ES-I3 (cell line): ENCODE results near the gene LPO.

Experiments used
- H3K36me3 ChIP-seq: 2 replicates; pipeline ENCODE4 v1.6.1; 2013; ENCODE audit warnings: mild to moderate bottlenecking, low read length, control low read depth, moderate library complexity; ENCODE audit not compliant: insufficient read depth
- H3K4me1 ChIP-seq: 2 replicates; pipeline ENCODE4 v1.6.1; 2013; ENCODE audit warnings: mild to moderate bottlenecking, control low read depth, low read length; ENCODE audit not compliant: insufficient read depth
- H3K9ac ChIP-seq: 2 replicates; pipeline ENCODE4 v1.6.1; 2013; ENCODE audit warnings: low read depth, mild to moderate bottlenecking, low read length, moderate library complexity
- H3K9me3 ChIP-seq: 2 replicates; pipeline ENCODE4 v1.6.1; 2013; ENCODE audit warnings: mild to moderate bottlenecking, low read length, moderate library complexity; ENCODE audit not compliant: control insufficient read depth, insufficient read depth

The LPO gene

DNA sequence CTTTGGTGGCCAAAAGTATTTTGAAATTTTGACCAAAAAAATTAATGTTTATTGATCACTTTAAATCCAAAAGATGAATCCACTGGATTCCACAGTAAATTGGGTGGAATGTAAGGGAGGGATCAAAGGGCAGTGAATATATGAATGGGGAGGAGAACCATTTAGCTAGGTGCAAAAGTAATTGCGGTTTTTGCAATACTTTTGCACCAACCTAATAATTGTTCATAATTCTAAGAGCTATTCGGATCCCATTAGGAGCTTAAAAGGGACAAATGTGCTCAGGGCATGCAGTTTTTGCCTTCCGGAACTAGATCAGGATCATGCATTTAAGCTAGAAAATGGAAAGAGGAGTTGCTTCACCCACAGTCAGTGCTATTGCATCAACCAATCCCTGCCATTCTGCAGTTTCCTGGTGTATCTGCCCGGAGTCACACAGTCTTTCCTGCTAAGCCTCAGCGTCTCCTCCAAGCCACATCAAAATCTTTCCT, at the start of gene LPO:
TSS of gene LPO (plus strand) at position 438 of the 488 bp plus-strand sequence. CDS start 4,396 bp downstream, outside the sequence.
- Histone ChIP-seq H3K36me3 (no peaks in the 10 kb centered on the region), H3K9me3 (no peaks in the 10 kb centered on the region), H3K9ac (no peak within 1 kb of the TSS), H3K4me1 (0 out of 2 replicates have a peak, but pooled peaks cover 4% of the 10 kb centered on the region)

- Histone ChIP-seq H3K36me3 (no peaks in the 10 kb centered on the region), H3K4me1 (peaks cover 3% of the 10 kb centered on the region; the same call in 1 of the 2 replicates), H3K9me3 (no peaks in the 10 kb centered on the region), H3K9ac (no peak overlapping the region)
Measured at GRCh38 chr17:58189436-58190146, 48.8 kb upstream of the LPO start.

DNA sequence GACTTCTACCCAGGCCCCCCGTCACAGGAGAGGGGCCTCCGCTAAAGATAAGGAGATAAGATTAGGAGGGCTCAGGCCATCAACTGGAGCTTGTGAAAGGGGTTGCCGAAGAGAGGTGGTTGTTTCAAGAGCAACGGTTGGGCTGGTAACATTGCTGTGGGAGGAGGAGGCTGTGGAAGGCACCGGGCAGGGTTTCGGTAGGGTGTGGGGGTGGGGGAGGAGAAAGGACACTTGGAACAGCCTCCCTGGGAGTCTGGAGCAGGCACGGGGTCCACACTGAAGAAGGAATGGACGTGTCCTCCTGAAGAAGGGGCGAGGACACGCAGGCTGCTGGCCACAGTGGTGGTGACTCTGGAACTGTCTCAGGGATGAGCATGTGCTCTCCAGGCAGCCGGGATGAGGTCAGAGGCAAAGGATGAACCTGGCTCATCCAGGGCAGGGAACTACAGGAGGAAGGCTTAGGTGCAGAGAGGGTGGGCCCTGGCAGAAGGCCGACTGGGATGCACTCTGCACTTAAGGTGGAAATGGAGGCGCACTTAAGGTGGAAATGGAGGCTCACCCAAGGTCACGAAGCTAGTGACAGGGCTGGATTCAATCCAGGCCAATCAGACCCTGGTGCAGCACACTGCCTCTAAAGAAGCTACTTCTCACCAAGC, 47.0 kb upstream of the LPO start:
- Histone ChIP-seq H3K36me3 (no peaks in the 10 kb centered on the region), H3K9me3 (no peaks in the 10 kb centered on the region), H3K9ac (no peak overlapping the region), H3K4me1 (no peaks in the 10 kb centered on the region)

- Histone ChIP-seq H3K36me3 (no peaks in the 10 kb centered on the region), H3K9ac (no peak within 1 kb of the TSS), H3K4me1 (no peaks in the 10 kb centered on the region), H3K9me3 (no peaks in the 10 kb centered on the region)
Measured at GRCh38 chr17:58192612-58193011, 45.8 kb upstream of the LPO start, which contains the start of gene EPX. Gene EPX (plus strand): TSS chr17:58192726. CDS start chr17:58192847, 121 bp downstream.

DNA sequence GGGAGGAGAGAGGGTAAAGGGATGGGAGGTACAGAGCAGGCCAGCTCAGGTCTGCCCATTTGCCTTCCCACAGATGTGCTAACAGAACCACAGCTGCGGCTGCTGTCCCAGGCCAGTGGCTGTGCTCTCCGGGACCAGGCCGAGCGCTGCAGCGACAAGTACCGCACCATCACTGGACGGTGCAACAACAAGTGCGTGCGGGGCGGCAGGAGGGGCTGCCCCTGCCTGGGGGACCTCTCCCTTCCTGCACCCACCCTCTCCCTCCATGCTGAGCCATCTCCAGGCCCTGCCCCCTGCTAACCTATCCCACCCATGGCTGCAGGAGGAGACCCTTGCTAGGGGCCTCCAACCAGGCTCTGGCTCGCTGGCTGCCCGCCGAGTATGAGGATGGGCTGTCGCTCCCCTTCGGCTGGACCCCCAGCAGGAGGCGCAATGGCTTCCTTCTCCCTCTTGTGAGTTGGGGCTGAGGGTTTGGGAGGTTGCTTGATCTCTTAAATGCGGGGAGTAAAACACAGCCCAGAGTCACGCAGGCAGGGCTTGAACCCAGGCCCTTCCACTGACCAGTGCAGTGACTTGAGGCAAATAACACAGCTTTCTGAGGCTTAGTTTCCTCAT, 44.6 kb upstream of the LPO start:
- Histone ChIP-seq H3K4me1 (no peaks in the 10 kb centered on the region), H3K36me3 (no peaks in the 10 kb centered on the region), H3K9me3 (no peaks in the 10 kb centered on the region), H3K9ac (no peak overlapping the region)

- Histone ChIP-seq H3K4me1 (no peaks in the 10 kb centered on the region), H3K9ac (no peak overlapping the region), H3K36me3 (no peaks in the 10 kb centered on the region), H3K9me3 (no peaks in the 10 kb centered on the region)
Measured at GRCh38 chr17:58195518-58196123, 42.8 kb upstream of the LPO start.

DNA sequence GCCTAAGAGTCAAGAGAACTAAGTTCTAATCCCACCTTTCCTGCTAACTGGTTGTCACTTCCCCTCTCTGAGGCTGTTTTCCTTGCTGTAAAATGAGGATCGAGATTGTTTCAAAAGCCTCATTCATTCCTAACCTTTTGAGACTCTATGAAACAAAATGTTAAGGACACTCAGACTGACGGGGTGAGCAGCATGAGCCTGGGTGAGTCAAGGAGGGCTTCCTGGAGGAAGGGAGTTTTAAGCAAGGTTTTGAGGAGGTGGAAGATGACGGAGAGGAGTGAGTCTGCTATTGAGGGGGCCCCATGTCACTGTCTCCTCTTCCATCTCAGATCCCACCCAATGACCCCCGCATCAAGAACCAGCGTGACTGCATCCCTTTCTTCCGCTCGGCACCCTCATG, 41.8 kb upstream of the LPO start:
- no peaks in the 10 kb centered on the region for H3K36me3 ChIP-seq
- H3K4me1 ChIP-seq, result no peaks in the 10 kb centered on the region
- H3K9me3 ChIP-seq, result no peaks in the 10 kb centered on the region

DNA sequence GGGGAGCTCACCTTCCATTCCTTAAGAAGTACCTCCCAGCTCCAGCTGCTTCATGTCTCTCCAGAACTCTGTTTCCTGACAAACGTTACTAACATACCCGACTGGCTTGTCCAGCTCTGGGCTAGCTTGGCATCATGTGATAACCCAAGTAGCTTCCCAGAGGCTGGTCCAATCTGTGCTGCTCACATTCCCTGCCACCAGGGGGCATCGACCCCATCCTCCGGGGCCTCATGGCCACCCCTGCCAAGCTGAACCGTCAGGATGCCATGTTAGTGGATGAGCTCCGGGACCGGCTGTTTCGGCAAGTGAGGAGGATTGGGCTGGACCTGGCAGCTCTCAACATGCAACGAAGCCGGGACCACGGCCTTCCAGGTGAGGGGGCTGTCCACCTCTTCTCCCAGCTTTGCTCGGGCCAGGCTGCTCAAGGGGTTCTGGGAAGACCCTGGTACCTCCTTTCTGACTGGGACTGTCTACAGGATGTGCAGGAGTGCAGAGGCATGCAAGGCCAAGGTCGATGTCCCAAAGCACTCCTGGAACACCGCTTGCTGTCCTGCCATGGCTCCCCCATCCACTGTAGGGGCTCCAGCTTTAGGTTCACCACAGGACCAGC, 38.3 kb upstream of the LPO start:
- Histone ChIP-seq H3K4me1 (no peaks in the 10 kb centered on the region), H3K9me3 (no peaks in the 10 kb centered on the region), H3K9ac (no peak overlapping the region; the same call in 1 of the 2 replicates), H3K36me3 (no peaks in the 10 kb centered on the region)

More for the DNA sequence above, 41.8 kb upstream of the LPO start:
- H3K9ac ChIP-seq, result no peak overlapping the region

DNA sequence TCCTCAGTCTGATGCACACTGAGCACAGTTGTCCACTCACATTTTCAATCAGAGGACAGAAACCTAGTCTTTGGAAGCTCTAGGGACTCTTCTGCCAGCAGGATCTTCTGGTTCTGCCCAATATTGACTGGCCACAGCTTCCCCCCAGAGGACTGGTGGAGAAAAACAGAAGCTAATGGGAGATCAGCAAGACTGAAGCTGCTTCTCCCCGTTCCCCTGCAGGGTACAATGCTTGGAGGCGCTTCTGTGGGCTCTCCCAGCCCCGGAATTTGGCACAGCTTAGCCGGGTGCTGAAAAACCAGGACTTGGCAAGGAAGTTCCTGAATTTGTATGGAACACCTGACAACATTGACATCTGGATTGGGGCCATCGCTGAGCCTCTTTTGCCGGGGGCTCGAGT, 35.5 kb upstream of the LPO start:
- Histone ChIP-seq H3K9ac (no peak overlapping the region), H3K4me1 (no peaks in the 10 kb centered on the region)

GRCh38 chr17:58204796-58205195, 33.6 kb upstream of the LPO start:
- Histone ChIP-seq H3K9me3 (no peaks in the 10 kb centered on the region), H3K9ac (no peak overlapping the region), H3K36me3 (peaks cover 4% of the 10 kb centered on the region; the same call in 1 of the 2 replicates)

More for the DNA sequence above, 35.5 kb upstream of the LPO start:
- no peaks in the 10 kb centered on the region for H3K9me3 ChIP-seq
- H3K36me3 ChIP-seq, result no peaks in the 10 kb centered on the region

DNA sequence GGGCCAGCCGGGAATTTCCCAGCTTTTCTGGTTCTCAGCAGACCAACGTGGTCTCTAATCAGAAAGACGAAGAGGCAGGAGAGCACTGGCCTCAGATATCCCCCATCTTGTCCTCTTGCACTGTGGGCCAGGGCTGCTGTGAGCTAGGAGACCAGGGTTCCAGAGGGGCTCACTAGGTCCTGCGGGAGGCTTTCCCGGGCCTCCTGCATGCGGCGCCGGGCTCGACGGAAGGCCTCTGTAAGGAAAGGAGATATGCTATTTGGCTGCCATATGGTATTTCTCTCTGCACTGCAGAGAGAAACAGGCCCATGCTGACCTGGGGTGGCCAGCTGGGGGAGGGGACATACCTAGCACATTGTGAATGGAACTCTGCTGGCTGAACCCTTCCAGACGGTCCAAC, 32.4 kb upstream of the LPO start:
- peaks cover 8% of the 10 kb centered on the region; the same call in 1 of the 2 replicates for H3K36me3 ChIP-seq
- no peaks in the 10 kb centered on the region for H3K9me3 ChIP-seq
- H3K4me1 ChIP-seq, result no peaks in the 10 kb centered on the region
- no peak overlapping the region for H3K9ac ChIP-seq

More at GRCh38 chr17:58204796-58205195, 33.6 kb upstream of the LPO start:
- H3K4me1 ChIP-seq, result no peaks in the 10 kb centered on the region

GRCh38 chr17:58207451-58207850, 30.9 kb upstream of the LPO start:
- H3K9me3 ChIP-seq, result no peaks in the 10 kb centered on the region
- no peak overlapping the region for H3K9ac ChIP-seq
- H3K36me3 ChIP-seq, result peaks cover 13% of the 10 kb centered on the region; the same call in 1 of the 2 replicates
- no peaks in the 10 kb centered on the region for H3K4me1 ChIP-seq

GRCh38 chr17:58208344-58208743, 30.0 kb upstream of the LPO start:
- Histone ChIP-seq H3K36me3 (peaks cover 16% of the 10 kb centered on the region; the same call in 1 of the 2 replicates), H3K4me1 (no peaks in the 10 kb centered on the region), H3K9me3 (no peaks in the 10 kb centered on the region), H3K9ac (no peak overlapping the region)

DNA sequence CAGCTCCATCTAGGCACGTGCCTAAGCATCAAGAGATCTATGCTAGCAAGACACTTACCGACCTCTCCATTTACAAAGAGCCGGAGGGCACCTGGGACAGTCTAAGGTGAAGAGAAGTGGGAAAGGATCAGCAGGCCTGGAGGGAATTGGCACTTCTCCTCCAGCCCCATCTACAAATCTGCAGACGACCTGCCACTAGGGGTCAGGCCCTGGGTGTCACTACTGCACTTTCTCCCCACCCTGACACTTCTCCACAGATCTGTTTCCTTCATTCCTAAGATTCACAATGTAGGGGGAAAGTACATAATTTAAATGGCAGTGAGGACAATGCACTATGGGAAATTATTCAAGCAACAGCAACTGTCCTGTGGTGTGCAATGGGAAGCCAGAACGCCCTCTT, 27.5 kb upstream of the LPO start:
- H3K9ac ChIP-seq, result no peak overlapping the region
- H3K9me3 ChIP-seq, result no peaks in the 10 kb centered on the region
- H3K4me1 ChIP-seq, result no peaks in the 10 kb centered on the region
- H3K36me3 ChIP-seq, result peaks cover 16% of the 10 kb centered on the region; the same call in 1 of the 2 replicates
